Measurements from ENCODE around the gene TTC38.

TTC38 gene

GRCh38 chr22:46318576-46318975 lies 50.8 kb downstream of the TTC38 start:
- no peaks in the 10 kb centered on the region for H3K27me3 ChIP-seq (ENCODE audit: insufficient read depth, low read length, poor library complexity, severe bottlenecking)
- no peak overlapping the region for H3K4me3 ChIP-seq (ENCODE audit: low read length, poor library complexity, severe bottlenecking)
- H4K20me1 ChIP-seq (ENCODE audit: insufficient read depth, low read length, poor library complexity, severe bottlenecking): peaks cover 25% of the 10 kb centered on the region
- H3K9ac ChIP-seq (ENCODE audit: low read depth, low read length, poor library complexity, severe bottlenecking): no peak overlapping the region
- H3K9me3 ChIP-seq (ENCODE audit: insufficient read depth, low read depth, low read length): no peaks in the 10 kb centered on the region
- H3K36me3 ChIP-seq (ENCODE audit: insufficient read depth, low read length): peaks cover 93% of the 10 kb centered on the region
- TF ChIP-seq, protein P1, sequence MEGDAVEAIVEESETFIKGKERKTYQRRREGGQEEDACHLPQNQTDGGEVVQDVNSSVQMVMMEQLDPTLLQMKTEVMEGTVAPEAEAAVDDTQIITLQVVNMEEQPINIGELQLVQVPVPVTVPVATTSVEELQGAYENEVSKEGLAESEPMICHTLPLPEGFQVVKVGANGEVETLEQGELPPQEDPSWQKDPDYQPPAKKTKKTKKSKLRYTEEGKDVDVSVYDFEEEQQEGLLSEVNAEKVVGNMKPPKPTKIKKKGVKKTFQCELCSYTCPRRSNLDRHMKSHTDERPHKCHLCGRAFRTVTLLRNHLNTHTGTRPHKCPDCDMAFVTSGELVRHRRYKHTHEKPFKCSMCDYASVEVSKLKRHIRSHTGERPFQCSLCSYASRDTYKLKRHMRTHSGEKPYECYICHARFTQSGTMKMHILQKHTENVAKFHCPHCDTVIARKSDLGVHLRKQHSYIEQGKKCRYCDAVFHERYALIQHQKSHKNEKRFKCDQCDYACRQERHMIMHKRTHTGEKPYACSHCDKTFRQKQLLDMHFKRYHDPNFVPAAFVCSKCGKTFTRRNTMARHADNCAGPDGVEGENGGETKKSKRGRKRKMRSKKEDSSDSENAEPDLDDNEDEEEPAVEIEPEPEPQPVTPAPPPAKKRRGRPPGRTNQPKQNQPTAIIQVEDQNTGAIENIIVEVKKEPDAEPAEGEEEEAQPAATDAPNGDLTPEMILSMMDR (conservative IDR thresholded peaks at IDR 0.05; ENCODE audit: low read length): no peak
- no peak for TF ChIP-seq EZH2phosphoT487 (IDR thresholded peaks at IDR 0.05; ENCODE audit: borderline replicate concordance)
- H3K4me2 ChIP-seq (ENCODE audit: low read depth, low read length, poor library complexity, severe bottlenecking): no peak overlapping the region
- peaks cover 73% of the 10 kb centered on the region for H3K79me2 ChIP-seq (ENCODE audit: insufficient read depth, low read length)
- H3F3A ChIP-seq (ENCODE audit: low read depth): 0 out of 2 replicates have a peak, but pooled peaks cover 2% of the 10 kb centered on the region
- no peaks in the 10 kb centered on the region for H3K4me1 ChIP-seq (ENCODE audit: insufficient read depth, low read length, poor library complexity, severe bottlenecking)
- no peaks in the 10 kb centered on the region for H3K9me2 ChIP-seq (replicated peaks; ENCODE audit: low read depth, low read length)
- H2AFZ ChIP-seq (ENCODE audit: low read length): no peak overlapping the region

DNA sequence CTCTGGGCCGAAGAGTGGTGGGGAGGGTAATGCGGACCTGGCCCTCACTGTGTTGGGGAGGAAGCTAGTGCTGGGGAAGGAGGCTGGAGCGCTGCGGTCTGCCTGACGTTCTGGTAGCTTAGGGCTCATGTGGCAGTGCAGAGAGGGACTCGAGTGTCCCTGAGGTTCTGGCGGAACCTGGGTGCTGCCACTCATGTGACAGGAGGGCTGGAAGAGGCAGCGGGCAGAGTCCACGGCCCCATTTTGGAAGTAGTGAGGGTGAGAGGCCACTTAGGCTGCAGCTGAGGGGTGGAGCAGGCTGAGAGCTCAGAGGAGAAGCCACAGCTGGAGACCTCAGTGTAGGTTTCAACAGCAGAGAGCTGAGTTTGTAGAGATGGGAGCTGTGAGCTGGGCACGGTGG lies 51.5 kb downstream of the TTC38 start:
- Histone ChIP-seq H3K9me2 (replicated peaks; ENCODE audit: low read depth, low read length) (no peaks in the 10 kb centered on the region), H3F3A (ENCODE audit: low read depth) (no peaks in the 10 kb centered on the region), H3K4me2 (ENCODE audit: low read depth, low read length, poor library complexity, severe bottlenecking) (no peak overlapping the region), H4K20me1 (ENCODE audit: insufficient read depth, low read length, poor library complexity, severe bottlenecking) (peaks cover 25% of the 10 kb centered on the region), H3K9ac (ENCODE audit: low read depth, low read length, poor library complexity, severe bottlenecking) (no peak overlapping the region), H3K9me3 (ENCODE audit: insufficient read depth, low read depth, low read length) (no peaks in the 10 kb centered on the region), H3K79me2 (ENCODE audit: insufficient read depth, low read length) (peaks cover 69% of the 10 kb centered on the region), H3K36me3 (ENCODE audit: insufficient read depth, low read length) (peaks cover 93% of the 10 kb centered on the region), H2AFZ (ENCODE audit: low read length) (no peak overlapping the region), H3K27me3 (ENCODE audit: insufficient read depth, low read length, poor library complexity, severe bottlenecking) (no peaks in the 10 kb centered on the region), H3K4me3 (ENCODE audit: low read length, poor library complexity, severe bottlenecking) (no peak overlapping the region), H3K4me1 (ENCODE audit: insufficient read depth, low read length, poor library complexity, severe bottlenecking) (no peaks in the 10 kb centered on the region)
- no peak for TF ChIP-seq EZH2phosphoT487 (IDR thresholded peaks at IDR 0.05; ENCODE audit: borderline replicate concordance)
- TF ChIP-seq, protein P1 (conservative IDR thresholded peaks at IDR 0.05; ENCODE audit: low read length): no peak

GRCh38 chr22:46320166-46320710 lies 52.4 kb downstream of the TTC38 start:
- H3K27me3 ChIP-seq (ENCODE audit: insufficient read depth, low read length, poor library complexity, severe bottlenecking): no peaks in the 10 kb centered on the region
- H3K4me3 ChIP-seq (ENCODE audit: low read length, poor library complexity, severe bottlenecking): no peak overlapping the region
- peaks cover 68% of the 10 kb centered on the region for H3K79me2 ChIP-seq (ENCODE audit: insufficient read depth, low read length)
- H2AFZ ChIP-seq (ENCODE audit: low read length): no peak overlapping the region
- no peak overlapping the region for H3K9ac ChIP-seq (ENCODE audit: low read depth, low read length, poor library complexity, severe bottlenecking)
- no peaks in the 10 kb centered on the region for H3K9me2 ChIP-seq (replicated peaks; ENCODE audit: low read depth, low read length)
- no peak for TF ChIP-seq EZH2phosphoT487 (IDR thresholded peaks at IDR 0.05; ENCODE audit: borderline replicate concordance)
- TF ChIP-seq, protein P1 (conservative IDR thresholded peaks at IDR 0.05; ENCODE audit: low read length): no peak
- H3F3A ChIP-seq (ENCODE audit: low read depth): no peaks in the 10 kb centered on the region
- no peak overlapping the region for H3K4me2 ChIP-seq (ENCODE audit: low read depth, low read length, poor library complexity, severe bottlenecking)
- H3K36me3 ChIP-seq (ENCODE audit: insufficient read depth, low read length): peaks cover 94% of the 10 kb centered on the region
- no peaks in the 10 kb centered on the region for H3K9me3 ChIP-seq (ENCODE audit: insufficient read depth, low read depth, low read length)
- no peaks in the 10 kb centered on the region for H3K4me1 ChIP-seq (ENCODE audit: insufficient read depth, low read length, poor library complexity, severe bottlenecking)
- peaks cover 25% of the 10 kb centered on the region for H4K20me1 ChIP-seq (ENCODE audit: insufficient read depth, low read length, poor library complexity, severe bottlenecking)
